NCI-H187 (cell line): ENCODE data around the gene GPR141.
"Not testable (repeated sequence)": the region's sequence is repeated elsewhere in the genome, so short reads cannot be mapped to it uniquely, and the experiment has no call there.

Source experiments
- DNase-seq, 2 experiments: peaks; one replicate each; lab custom pipeline; 2025; lab: John Stamatoyannopoulos, UW

The GPR141 gene

GRCh38 chr7:37686556-37687345 lies 3.2 kb downstream of the GPR141 start:
- no peak for DNase-seq

GRCh38 chr7:37690206-37690605 lies 6.6 kb downstream of the GPR141 start:
- no peak for DNase-seq

- no peak for DNase-seq
Measured at GRCh38 chr7:37694208-37695094, 10.9 kb downstream of the GPR141 start.

- no peak for DNase-seq
Measured at GRCh38 chr7:37698276-37698675, 14.7 kb downstream of the GPR141 start.

GRCh38 chr7:37698782-37699181 lies 15.2 kb downstream of the GPR141 start:
- no peak for DNase-seq

- no peak for DNase-seq
Measured at GRCh38 chr7:37701769-37702168, 18.2 kb downstream of the GPR141 start.

- DNase-seq = no peak
Measured at GRCh38 chr7:37703361-37703760, 19.8 kb downstream of the GPR141 start.

GRCh38 chr7:37704328-37704833 lies 20.8 kb downstream of the GPR141 start:
- not testable (repeated sequence) for DNase-seq

- no peak for DNase-seq
Measured at GRCh38 chr7:37705976-37706375, 22.4 kb downstream of the GPR141 start.

- DNase-seq = no peak
Measured at GRCh38 chr7:37706804-37707203, 23.2 kb downstream of the GPR141 start.

GRCh38 chr7:37707754-37708485 lies 24.4 kb downstream of the GPR141 start:
- no peak for DNase-seq

GRCh38 chr7:37709631-37710509 lies 26.3 kb downstream of the GPR141 start:
- DNase-seq = no peak

GRCh38 chr7:37713613-37714012 lies 30.0 kb downstream of the GPR141 start:
- no peak for DNase-seq

- no peak for DNase-seq
Measured at GRCh38 chr7:37714606-37715005, 31.0 kb downstream of the GPR141 start.

- DNase-seq = no peak
Measured at GRCh38 chr7:37718585-37718984, 35.0 kb downstream of the GPR141 start.

GRCh38 chr7:37719077-37719476 lies 35.5 kb downstream of the GPR141 start:
- no peak for DNase-seq

GRCh38 chr7:37724732-37725131 lies 41.2 kb downstream of the GPR141 start:
- DNase-seq = no peak

- no peak for DNase-seq
Measured at GRCh38 chr7:37726016-37726415, 42.5 kb downstream of the GPR141 start.

- no peak for DNase-seq
Measured at GRCh38 chr7:37728747-37729146, 45.2 kb downstream of the GPR141 start.

GRCh38 chr7:37729181-37729580 lies 45.6 kb downstream of the GPR141 start:
- DNase-seq = no peak

GRCh38 chr7:37730501-37730900 lies 46.9 kb downstream of the GPR141 start:
- no peak for DNase-seq
